GM18873 (cell line): ENCODE results near the gene PLEKHG4.

ENCODE experiments used
- ATAC-seq: cut with Tn5 transposase; IDR thresholded peaks from one replicate; pipeline ENCODE4 v1.9.1; 2021; ENCODE audit warnings: mild to moderate bottlenecking, moderate library complexity, moderate number of reproducible peaks; ENCODE audit not compliant: unreplicated experiment, low FRiP score

The PLEKHG4 gene

DNA sequence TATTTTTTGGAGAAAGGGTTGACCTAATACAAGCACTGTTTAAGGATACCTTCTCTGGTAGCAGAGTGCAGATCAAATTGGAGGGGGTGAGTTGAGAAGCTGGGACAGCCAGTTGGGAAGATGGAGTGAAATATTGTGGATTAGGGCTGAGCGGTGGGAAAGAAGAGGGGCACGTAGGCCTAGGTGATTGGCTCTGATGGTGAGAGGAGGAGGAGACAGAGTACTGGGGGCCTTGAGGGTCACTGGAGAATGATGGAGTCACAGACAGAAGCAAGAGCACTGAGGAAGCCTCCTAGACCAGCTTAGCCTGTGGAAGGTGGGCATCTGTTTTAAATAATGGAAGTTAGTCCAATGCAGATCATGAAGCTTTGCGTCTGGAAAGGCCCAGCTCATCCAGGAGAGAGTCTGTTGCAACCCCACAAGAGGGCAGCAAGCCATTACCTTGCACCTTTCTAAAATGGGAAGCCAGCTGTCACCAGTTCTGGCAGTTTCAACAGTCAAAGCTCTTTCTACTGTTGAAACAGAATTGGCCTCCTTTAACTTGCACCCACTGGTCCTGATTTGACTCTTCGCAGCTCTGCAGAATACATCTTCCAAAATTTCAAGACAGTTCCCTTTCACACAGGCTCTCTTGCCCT, 18.8 kb upstream of the PLEKHG4 start:
- ATAC-seq: no peak

DNA sequence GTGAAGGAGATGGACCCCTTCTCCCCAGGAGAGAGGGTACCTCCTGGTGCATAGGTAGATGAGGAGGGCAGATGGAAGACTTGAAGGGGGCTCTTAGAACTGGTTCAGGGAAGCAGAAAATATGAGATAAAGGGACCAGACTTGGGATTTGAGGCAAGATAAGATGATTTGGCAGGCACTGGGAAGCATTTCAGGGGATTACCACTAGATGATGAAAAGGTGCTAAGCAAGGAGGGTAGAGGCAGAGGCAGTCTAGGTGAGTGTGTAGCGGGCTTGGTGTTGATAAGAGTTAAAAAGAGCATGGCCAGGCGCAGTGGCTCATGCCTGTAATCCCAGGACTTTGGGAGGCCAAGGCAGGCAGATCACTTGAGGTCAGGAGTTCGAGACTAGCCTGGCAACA, 16.1 kb upstream of the PLEKHG4 start:
- ATAC-seq: no peak

DNA sequence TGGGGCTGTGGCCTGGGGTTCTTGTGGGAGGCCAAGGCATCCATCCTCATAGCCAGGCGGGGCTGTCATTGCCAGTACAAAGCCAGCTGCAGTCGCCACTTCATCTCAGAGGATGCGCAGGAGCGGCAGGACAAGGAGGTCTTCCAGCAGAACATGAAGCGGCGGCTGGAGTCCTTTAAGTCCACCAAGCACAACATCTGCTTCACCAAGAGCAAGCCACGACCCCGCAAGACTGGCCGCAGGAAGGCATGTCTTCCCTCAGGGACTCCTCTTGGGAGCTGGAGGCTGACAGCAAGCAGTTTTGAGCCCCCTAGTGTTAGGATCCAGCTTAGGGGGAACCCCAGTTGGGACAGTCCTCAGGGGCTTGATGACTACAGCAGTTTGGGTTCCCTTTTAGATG, 15.1 kb upstream of the PLEKHG4 start:
- ATAC-seq: no peak

DNA sequence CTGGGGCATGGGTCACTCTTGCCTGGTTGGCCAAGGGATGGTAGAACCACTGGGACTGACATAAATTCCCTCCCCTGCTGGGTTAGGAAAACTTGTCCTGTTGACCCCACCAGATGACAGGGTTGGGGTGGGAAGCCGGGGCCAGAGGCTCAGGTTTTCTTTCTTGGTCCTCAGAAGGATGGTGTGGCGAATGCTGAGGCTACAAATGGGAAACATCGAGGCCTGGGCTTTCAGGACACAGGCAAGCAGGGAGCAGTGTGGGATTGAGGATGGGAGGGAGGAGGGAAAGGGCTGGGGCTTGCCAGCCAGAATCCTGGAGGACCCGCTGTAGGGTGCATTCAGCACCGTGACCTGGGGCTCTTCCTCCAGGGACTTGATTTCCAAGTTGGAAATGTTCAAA, 14.5 kb upstream of the PLEKHG4 start:
- no peak for ATAC-seq

DNA sequence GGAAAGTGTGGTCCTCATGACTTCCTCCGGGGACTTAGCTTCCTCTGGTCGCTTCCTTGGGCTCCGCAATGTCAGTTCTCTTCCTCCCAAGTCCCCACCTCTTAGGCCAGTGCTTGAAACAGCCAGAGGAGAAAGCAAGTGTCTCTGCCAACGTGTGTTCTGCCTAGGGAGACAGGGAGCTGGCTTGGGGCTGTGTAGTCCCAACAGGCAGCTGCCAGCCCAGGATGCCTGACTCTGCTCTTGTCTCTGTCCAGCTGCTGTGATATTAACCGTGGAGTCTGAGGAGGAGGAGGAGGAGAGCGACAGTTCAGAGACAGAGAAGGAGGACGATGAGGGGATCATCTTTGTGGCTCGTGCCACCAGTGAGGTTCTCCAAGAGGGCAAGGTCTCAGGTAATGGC, 13.5 kb upstream of the PLEKHG4 start:
- ATAC-seq: no peak

DNA sequence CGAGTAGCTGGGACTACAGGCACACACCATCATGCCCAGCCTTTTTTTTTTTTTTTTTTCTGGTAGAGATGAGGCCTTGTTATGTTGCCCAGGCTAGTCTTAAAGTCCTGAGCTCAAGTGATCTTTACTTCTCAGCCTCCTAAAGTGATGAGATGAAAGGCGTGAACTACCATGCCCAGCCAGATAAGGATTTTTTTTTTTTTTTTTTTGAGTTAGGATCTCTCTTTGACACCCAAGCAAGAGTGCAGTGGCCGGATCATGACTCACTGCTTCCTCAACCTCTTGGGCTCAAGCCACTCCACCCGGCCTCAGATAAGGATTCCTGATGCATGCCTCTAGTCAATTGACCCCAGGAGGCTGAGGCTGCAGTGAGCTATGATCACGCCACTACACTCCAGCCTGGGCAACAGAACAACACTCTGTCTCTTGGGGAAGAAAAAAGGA, 11.2 kb upstream of the PLEKHG4 start:
- ATAC-seq: no peak

DNA sequence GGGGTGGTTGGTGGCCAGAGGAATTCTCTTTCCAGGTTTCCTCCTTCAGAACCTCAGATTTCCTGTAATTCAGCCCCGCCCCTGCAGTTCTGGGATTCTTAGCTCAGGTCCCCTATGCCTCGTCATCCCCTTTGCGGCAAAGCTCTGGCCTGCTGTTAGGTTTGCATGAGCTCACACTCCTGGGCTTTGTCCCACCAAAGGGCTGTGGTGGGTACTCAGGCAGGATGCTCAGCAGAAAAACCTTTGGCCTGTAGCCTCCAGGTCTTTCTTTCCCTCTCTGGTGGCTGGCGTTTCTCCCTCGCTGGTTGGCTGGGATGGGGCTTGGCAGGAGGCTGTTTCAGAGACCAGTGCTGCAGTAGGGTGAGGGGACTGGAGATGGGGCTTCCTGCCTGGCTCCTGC, 9.6 kb upstream of the PLEKHG4 start:
- ATAC-seq: no peak

DNA sequence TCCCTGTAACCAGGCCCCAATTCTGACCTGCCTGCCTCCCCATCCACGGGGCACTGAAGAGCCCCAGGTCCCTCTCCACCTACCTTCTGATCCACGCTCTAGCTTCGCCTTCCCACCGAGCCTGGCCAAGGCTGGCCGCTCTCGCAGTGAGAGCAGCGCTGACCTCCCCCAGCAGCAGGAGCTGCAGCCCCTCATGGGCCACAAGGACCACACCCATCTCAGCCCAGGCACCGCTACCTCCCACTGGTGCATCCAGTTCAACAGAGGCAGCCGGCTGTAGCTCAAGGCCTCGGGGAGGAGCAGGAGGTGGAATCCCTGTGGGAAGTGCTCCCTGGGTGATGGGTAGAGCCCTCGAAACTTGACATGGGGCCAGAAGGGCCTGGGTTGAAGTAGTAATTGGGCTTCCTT, 8.4 kb upstream of the PLEKHG4 start:
- ATAC-seq: no peak

DNA sequence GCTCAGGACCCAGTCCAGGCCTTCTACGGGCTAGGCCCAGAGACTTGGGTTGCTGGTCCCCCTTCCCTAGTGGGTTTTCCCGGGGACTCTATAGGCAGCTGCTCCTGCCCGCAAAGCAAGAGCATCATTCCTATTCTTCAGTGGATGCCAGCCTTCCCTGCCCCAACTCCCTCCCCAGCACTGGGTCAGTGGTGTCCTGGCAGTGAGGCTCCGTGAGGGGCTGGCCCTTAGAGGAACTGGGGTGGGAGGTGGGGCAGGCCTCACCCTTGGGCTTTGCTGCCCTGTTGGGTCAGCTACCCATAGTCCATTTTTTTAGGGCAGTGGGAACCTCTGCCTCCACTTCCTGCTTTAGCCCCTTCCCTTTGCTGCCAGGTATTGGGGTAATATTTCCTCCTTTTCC, 7.9 kb upstream of the PLEKHG4 start:
- no peak for ATAC-seq

DNA sequence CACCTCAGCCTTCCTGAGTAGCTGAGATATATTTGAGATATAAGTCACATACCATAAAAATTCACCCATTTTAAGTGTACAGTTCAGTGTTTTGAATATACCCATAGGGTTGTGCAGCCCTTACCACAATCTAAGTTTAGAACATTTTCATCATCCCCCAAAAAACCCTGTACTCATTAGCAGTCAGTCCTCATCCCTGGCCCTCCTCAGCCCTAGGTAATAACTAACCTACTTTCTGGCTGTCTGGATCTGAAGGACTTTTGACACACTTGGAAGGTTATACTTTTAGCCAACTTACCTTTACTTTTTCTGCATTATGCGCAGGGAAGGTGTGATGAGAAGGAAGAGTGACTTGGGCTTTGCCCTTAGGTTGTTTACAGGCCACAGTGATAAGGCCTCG, 4.0 kb upstream of the PLEKHG4 start:
- no peak for ATAC-seq

DNA sequence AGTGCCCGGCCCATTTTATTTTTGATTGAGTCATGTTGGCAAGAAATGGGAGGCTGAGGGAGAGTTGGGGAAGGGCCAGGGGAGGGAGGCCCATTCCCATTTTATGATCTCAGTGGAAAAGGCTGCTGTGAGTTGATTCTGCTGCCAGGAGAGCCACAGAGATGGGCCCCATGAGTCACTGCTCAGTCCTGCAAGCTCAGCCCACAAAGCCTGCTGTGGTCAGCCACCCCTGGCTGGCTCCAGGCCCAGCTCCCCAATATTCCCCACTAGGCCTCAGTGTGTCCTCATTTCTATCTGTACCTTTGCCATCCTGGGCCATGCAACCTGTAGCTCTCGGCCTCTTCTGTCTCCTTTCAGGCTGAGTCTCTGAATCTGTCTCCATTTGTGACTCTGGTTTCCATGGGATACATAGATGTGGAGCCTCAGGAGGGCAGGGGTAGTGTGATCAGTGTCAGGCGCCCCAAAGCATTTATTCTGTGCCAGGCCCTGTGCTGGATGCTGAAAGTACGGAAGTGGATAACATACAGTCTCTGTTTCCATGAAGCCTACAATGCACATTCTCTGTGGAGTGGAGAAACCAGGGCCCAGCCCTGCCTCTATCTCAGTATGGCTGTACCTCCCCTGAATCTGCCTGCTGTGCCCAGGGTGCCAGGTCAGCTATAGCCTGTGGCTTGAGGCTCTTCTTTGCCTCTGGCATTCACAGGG, 1.9 kb upstream of the PLEKHG4 start:
- ATAC-seq: no peak

DNA sequence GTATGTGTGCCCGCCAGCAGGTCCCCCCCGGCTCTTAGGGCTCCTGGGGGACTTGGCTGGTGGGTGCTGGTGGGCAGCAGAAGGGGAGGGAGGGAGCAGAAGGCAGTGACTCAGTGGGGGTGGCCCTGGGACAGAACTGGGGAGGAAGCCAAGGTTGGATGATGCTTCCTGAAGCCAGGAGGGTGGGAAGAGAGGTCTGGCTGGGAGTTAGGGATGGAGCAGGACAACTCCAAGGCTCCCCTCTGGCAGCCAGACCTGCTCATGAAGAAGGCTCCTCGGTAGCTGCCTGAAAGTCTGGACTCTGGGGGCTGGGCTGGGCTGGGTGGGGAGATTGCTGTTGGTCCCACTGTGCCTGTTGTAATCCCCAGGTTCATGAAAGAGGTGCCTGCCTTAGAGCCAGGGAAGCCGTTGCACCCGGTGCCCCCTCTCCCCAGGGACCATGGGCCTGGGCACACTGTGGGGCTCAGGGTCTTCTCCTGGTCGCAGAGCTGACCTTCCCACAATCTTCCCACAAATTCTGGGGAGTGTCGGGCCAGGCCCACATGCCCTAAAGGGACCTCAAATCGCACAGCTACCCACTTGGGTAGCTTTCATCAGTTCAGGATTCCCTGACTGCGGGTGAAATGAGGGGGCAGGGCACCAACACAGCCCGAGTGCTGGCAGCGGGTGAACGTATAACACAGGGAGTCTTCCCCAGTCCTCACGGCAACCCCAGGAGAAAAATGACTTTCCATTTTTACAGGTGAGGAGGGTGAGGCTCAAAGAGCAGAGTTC, 1.1 kb upstream of the PLEKHG4 start:
- no peak for ATAC-seq

DNA sequence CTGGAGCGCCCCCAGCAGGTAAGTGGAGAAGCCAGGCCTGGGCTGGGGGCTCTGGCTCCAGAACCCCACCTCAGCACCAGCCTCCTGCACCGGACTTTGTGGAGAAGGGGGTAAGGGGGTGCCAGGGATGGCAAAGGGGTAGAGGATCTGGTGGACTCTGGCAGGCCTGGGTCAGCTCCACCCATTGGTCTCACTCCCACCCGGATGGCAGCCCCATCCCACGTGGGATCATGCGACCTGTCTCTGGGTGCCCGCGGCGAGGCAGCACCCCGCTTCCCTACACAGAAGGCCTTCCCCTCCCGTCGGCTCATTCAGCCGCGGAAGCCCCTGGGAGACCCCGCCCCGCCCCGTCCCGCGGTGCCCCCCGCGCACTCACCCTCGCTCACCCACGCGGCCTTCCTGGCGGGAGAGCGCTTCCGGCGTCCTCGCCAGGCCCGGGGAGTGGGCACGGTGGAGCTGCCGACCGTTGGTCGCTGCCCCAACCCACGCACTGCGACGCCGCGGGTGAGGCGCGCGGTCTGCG, 498 bp upstream of the PLEKHG4 start:
- no peak for ATAC-seq

DNA sequence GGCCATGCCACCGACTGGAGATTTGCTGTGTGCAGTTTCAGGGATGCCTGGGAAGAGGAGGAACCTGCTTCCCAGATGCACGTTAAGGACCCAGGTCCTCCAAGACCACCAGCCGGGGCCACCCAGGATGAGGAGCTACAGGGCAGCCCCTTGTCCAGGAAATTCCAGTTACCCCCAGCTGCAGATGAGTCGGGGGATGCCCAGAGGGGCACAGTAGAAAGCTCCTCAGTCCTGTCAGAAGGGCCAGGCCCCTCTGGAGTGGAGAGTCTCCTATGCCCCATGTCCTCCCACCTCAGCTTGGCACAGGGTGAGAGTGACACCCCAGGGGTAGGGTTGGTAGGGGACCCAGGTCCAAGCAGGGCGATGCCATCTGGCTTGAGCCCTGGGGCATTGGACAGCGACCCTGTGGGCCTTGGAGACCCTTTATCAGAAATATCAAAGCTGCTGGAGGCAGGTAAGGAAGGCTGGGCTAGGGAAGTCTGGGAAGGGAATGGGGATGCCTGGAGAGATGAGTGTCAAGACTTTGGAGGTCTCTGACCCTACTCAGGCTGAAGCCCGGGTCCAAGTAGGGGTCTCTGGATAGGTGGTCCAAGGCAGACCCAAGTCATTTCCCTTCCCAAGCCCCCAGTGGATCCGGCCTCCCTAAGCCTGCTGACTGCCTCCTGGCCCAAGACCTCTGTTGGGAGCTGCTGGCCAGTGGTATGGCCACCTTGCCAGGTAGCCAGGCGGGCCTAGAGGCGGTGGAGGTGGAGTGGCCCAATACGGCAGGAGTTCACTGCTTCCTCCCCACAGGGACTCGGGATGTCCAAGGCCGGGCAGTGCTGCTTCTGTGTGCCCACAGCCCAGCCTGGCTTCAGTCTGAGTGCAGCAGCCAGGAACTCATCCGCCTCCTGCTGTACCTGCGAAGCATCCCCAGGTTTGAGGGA, 1.0 kb downstream of the PLEKHG4 start:
- ATAC-seq: no peak

DNA sequence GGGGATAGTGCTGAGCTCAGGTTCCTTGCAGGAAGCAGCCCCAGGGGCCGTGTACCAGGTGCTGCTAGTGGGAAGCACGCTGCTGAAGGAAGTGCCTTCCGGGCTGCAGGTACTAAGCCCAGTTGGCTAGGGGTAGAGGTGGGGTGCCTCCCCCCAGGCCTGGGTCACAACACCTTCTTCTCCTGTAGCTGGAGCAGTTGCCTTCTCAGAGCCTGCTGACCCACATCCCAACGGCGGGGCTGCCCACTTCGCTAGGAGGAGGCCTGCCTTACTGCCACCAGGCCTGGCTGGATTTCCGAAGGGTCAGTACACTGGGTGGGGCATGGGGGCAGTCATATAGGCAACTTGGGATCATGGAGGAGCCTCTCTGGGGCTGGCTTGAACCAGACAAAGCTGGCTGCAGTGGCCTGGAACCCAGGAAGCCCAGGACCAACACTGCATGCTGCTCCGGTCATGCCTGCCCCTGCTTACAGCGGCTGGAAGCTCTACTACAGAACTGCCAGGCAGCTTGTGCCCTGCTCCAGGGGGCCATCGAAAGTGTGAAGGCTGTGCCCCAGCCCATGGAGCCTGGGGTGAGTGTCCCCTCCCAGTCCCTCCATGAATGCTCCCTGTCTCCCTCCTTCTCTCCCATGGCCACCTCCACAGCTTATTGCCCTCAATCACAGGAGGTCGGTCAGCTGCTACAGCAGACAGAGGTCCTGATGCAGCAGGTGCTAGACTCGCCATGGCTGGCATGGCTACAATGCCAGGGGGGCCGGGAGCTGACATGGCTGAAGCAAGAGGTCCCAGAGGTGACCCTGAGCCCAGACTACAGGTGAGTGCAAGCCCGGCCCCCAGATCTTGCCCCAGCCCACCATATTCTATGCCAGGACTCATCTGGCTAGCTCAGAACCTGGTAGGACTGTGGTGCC, 2.5 kb downstream of the PLEKHG4 start:
- no peak for ATAC-seq

DNA sequence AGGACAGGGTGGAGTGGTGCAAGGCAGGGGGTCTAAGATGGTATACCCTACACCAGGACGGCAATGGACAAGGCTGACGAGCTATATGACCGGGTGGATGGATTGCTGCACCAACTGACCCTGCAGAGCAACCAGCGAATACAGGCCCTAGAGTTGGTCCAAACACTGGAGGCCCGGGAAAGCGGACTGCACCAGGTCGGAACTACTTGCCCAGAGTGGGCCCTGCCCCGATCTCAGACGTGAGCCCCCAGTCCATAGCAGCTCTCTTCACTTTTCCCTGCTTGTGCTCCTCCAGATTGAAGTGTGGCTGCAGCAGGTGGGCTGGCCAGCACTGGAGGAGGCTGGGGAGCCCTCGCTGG, 3.1 kb downstream of the PLEKHG4 start:
- no peak for ATAC-seq

DNA sequence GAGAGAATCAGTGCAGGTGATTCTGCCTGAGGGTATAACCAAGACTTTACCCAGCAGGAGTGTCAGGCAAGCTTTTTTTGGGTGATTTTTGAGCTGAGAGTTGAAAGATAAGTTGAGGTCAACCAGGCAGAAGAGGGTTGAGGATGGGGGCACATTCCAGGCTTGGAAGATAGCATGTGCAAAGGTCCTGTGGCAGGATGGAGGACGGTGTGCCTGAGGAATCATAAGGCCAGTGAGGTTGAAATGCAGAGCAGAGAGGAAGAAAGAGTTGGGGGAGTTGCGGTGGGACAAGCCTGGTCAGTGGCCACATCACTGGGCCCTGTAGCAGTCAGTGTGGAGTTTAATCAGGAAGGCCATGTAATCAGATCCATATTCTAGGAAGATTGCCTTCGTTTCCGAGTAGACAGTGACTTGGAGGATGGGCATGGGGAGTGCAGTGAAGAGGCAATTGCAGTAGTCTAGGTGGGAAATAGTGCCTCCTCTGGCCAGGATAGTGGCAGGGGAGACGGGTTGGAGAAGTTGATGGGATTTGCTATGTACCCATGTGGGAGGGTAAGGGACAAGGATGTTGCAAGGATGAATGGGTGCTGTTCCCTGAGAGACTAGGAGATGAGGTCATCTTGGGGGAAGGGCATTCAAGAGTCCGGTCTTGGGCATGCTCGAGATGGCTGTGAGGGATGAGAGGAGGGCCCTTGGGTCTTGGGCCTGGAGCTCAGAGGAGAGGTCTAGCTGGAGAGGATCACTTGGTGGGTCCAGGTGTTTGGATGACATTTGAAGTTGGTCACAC, 3.9 kb downstream of the PLEKHG4 start:
- no peak for ATAC-seq

DNA sequence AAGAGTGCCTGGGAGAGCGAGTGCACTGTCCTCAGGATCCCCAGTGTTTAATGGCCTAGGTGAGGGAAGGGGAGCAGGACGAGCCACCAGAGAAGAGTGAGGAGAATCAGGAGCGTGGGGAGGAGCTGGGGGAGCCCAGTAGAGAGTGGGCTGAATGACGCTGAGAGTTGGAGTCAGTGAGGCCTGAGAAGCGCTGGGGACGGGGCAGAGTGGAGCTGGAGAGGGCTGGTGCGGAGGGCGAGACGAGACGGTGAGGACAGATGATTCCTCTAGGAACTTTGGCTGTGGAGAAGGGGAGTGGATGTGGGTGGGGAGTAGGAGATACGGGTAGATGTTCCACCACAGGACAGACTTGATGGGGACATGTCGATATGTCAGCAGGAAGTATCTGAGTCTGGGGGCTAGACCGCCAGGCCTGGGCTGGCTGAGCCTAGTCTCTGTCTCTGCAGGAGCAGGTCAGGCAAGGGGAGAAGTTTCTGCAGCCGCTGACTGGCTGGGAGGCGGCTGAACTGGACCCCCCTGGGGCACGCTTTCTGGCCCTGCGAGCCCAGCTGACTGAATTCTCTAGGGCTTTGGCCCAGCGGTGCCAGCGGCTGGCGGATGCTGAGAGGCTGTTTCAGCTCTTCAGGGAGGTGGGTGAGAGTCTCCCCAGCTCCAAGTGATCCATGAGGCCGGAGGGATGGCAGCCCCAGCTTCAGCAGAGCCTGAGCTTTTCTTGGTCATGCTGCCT, 4.7 kb downstream of the PLEKHG4 start:
- ATAC-seq: no peak
